H1 (cell line): ENCODE data around the gene FOXL2. TPM values are rescaled to one million over a fixed set of nuclear protein-coding genes. Genes with fewer than 3 reads are reported as not detected.

Experiments
- CTCF ChIA-PET: fragments of 300-600 bp; sonication (Branson Sonifier 250); formaldehyde crosslinking; loops from one replicate; lab custom pipeline; 2021; ENCODE audit not compliant: partially characterized antibody; lab: Charles Lee
- POLR2A ChIA-PET: fragments of 300-600 bp; sonication (Branson Sonifier 250); formaldehyde crosslinking; loops from one replicate; lab custom pipeline; 2021; ENCODE audit warnings: inconsistent platforms; ENCODE audit not compliant: partially characterized antibody; lab: Charles Lee
- DNase-seq, 2 experiments: peaks; one replicate each; pipeline versions ENCODE4 v3.0.0 to v3.0.0-alpha.2; 2010 to 2022; ENCODE audit warnings: low spot score in 2 of 2, low read depth in 1 of 2, mixed read lengths in 1 of 2
- FAIRE-seq: peaks from 2 replicates; lab custom pipeline; 2011; peaks lifted over from hg19 to GRCh38; lab: Jason Lieb, UNC
- H2AFZ ChIP-seq: 2 replicates; pipeline ENCODE4 v1.8.1; 2012; ENCODE audit warnings: low read length, inconsistent platforms
- H2AK5ac ChIP-seq: 2 replicates; pipeline ENCODE4 v1.6.1; 2013; ENCODE audit warnings: low read depth, low read length
- H2BK120ac ChIP-seq: replicated peaks from 2 replicates; pipeline ENCODE3; 2013; ENCODE audit warnings: low read depth, low read length, inconsistent platforms
- H2BK12ac ChIP-seq: 2 replicates; pipeline ENCODE4 v1.6.1; 2013; ENCODE audit warnings: low read depth, low read length
- H2BK15ac ChIP-seq: 2 replicates; pipeline ENCODE4 v1.6.1; 2013; ENCODE audit warnings: low read length
- H2BK20ac ChIP-seq: 2 replicates; pipeline ENCODE4 v1.6.1; 2013; ENCODE audit warnings: low read length
- H2BK5ac ChIP-seq: 2 replicates; pipeline ENCODE4 v1.6.1; 2013; ENCODE audit warnings: low read depth, low read length
- H3K14ac ChIP-seq: 2 replicates; pipeline ENCODE4 v1.6.1; 2013; ENCODE audit warnings: inconsistent platforms; ENCODE audit not compliant: insufficient read length
- H3K18ac ChIP-seq: 2 replicates; pipeline ENCODE4 v1.6.1; 2013; ENCODE audit warnings: low read length; ENCODE audit errors: extremely low read depth
- H3K23ac ChIP-seq: 2 replicates; pipeline ENCODE4 v1.6.1; 2013; ENCODE audit warnings: inconsistent platforms; ENCODE audit not compliant: insufficient read length
- H3K23me2 ChIP-seq: 2 replicates; pipeline ENCODE4 v1.6.1; 2013; ENCODE audit warnings: low read depth, low read length
- H3K27ac ChIP-seq: 2 replicates; pipeline ENCODE4 v1.6.1; 2011; ENCODE audit warnings: low read depth, low read length, inconsistent platforms
- H3K27me3 ChIP-seq, 4 experiments: replicated peaks in 1 of 4; 1 replicate in 1 of 4; 2 replicates in 3 of 4; pipeline versions ENCODE4 v1.6.1 to v1.8.1; 2011 to 2013; ENCODE audit warnings: low read length in 3 of 4, mild to moderate bottlenecking in 3 of 4, inconsistent platforms in 2 of 4, mixed read lengths in 2 of 4, moderate library complexity in 1 of 4; ENCODE audit not compliant: control insufficient read depth in 3 of 4, insufficient read depth in 3 of 4; ENCODE audit errors: extremely low read depth in 1 of 4
- H3K36me3 ChIP-seq, 4 experiments: 2 replicates each; pipeline versions ENCODE4 v1.6.1 to v1.8.1; 2011 to 2013; ENCODE audit warnings: mild to moderate bottlenecking in 4 of 4, low read length in 3 of 4, moderate library complexity in 2 of 4, control low read depth in 1 of 4, inconsistent platforms in 1 of 4; ENCODE audit not compliant: insufficient read depth in 4 of 4, control insufficient read depth in 2 of 4
- H3K4ac ChIP-seq: replicated peaks from 2 replicates; pipeline ENCODE3; 2013; ENCODE audit warnings: low read length, low read depth, mixed read lengths, inconsistent platforms; ENCODE audit not compliant: insufficient read length
- H3K4me1 ChIP-seq, 4 experiments: replicated peaks in 1 of 4; 1 replicate in 1 of 4; 2 replicates in 3 of 4; pipeline versions ENCODE4 v1.6.1 to v1.8.1; 2011 to 2013; ENCODE audit warnings: low read length in 3 of 4, inconsistent platforms in 2 of 4, mixed read lengths in 1 of 4; ENCODE audit not compliant: insufficient read depth in 4 of 4, control insufficient read depth in 3 of 4
- H3K4me2 ChIP-seq, 2 experiments: 2 replicates each; pipeline versions ENCODE4 v1.6.1 to v1.8.1; 2011 to 2013; ENCODE audit warnings: low read depth in 2 of 2, low read length in 2 of 2, control low read depth in 1 of 2, inconsistent platforms in 1 of 2, mild to moderate bottlenecking in 1 of 2; ENCODE audit not compliant: insufficient read depth in 1 of 2
- H3K4me3 ChIP-seq, 4 experiments: fragments of 200-600, 300-600 bp in 1 of 4; sonication (generic), shearing (Covaris generic), sonication (Bioruptor Twin) in 1 of 4; 2 replicates each; pipeline versions ENCODE4 v1.5.1 to v1.8.1; 2011 to 2016; ENCODE audit warnings: low read length in 4 of 4, low read depth in 3 of 4, control low read depth in 2 of 4, inconsistent platforms in 2 of 4, mild to moderate bottlenecking in 2 of 4, mixed read lengths in 1 of 4, moderate library complexity in 1 of 4; ENCODE audit not compliant: insufficient read depth in 2 of 4; ENCODE audit errors: extremely low read depth in 1 of 4
- H3K56ac ChIP-seq: replicated peaks from 2 replicates; pipeline ENCODE3; 2013; ENCODE audit warnings: low read depth, mild to moderate bottlenecking, mixed read lengths, low read length, inconsistent platforms; ENCODE audit not compliant: insufficient read length
- H3K79me1 ChIP-seq: 2 replicates; pipeline ENCODE4 v1.6.1; 2013; ENCODE audit warnings: low read depth, low read length, control low read depth
- H3K79me2 ChIP-seq, 2 experiments: 2 replicates each; pipeline versions ENCODE4 v1.6.1 to v1.8.1; 2012 to 2013; ENCODE audit warnings: low read length in 2 of 2, mild to moderate bottlenecking in 2 of 2, inconsistent platforms in 1 of 2; ENCODE audit not compliant: insufficient read depth in 2 of 2, control insufficient read depth in 1 of 2
- H3K9ac ChIP-seq, 4 experiments: replicated peaks in 1 of 4; 1 replicate in 1 of 4; 2 replicates in 3 of 4; pipeline versions ENCODE4 v1.6.1 to v1.8.1; 2011 to 2013; ENCODE audit warnings: low read depth in 3 of 4, low read length in 3 of 4, control low read depth in 2 of 4, mild to moderate bottlenecking in 2 of 4, moderate library complexity in 2 of 4, inconsistent platforms in 1 of 4; ENCODE audit errors: extremely low read depth in 1 of 4
- H3K9me3 ChIP-seq, 2 experiments: 2 replicates each; pipeline versions ENCODE4 v1.6.1 to v1.8.1; 2012 to 2013; ENCODE audit warnings: mild to moderate bottlenecking in 2 of 2, moderate library complexity in 2 of 2, control low read depth in 1 of 2, inconsistent platforms in 1 of 2, low read depth in 1 of 2, low read length in 1 of 2, mixed read lengths in 1 of 2; ENCODE audit not compliant: insufficient read depth in 2 of 2
- H4K20me1 ChIP-seq, 2 experiments: replicated peaks in 1 of 2; 2 replicates each; pipeline versions ENCODE3 to v1.8.1; 2011 to 2013; ENCODE audit warnings: inconsistent platforms in 2 of 2, low read length in 2 of 2, mild to moderate bottlenecking in 1 of 2; ENCODE audit not compliant: insufficient read depth in 2 of 2, control insufficient read depth in 1 of 2
- H4K5ac ChIP-seq: 2 replicates; pipeline ENCODE4 v1.6.1; 2013; ENCODE audit warnings: low read length, low read depth, mixed read lengths, inconsistent platforms; ENCODE audit not compliant: insufficient read length
- H4K8ac ChIP-seq: 2 replicates; pipeline ENCODE4 v1.8.0; 2013; ENCODE audit warnings: mild to moderate bottlenecking, moderate library complexity, low read length, inconsistent platforms; ENCODE audit not compliant: insufficient read depth; ENCODE audit errors: extremely low read depth
- H4K91ac ChIP-seq: replicated peaks from 2 replicates; pipeline ENCODE3; 2013; ENCODE audit warnings: low read length, mixed read lengths, inconsistent platforms; ENCODE audit not compliant: insufficient read length
- BCL11A ChIP-seq, 2 experiments: IDR thresholded peaks; one replicate each; pipeline ENCODE4 v1.6.1; 2011; ENCODE audit warnings: low read depth in 2 of 2, low read length in 2 of 2, mild to moderate bottlenecking in 2 of 2
- E2F6 ChIP-seq: IDR thresholded peaks from 2 replicates; pipeline ENCODE4 v1.6.1; 2012; ENCODE audit warnings: inconsistent platforms
- EGR1 ChIP-seq: IDR thresholded peaks from 2 replicates; pipeline ENCODE4 v1.6.1; 2011; ENCODE audit warnings: low read depth, low read length, borderline replicate concordance
- HDAC2 ChIP-seq, 2 experiments: fragments of 300-600 bp in 1 of 2; sonication (generic) in 1 of 2; IDR thresholded peaks; 2 replicates each; pipeline ENCODE4 v1.6.1; 2011 to 2012; ENCODE audit warnings: low read depth in 2 of 2, low read length in 2 of 2, mild to moderate bottlenecking in 2 of 2, moderate library complexity in 2 of 2, borderline replicate concordance in 1 of 2, inconsistent platforms in 1 of 2
- KDM4A ChIP-seq: IDR thresholded peaks from one replicate; pipeline ENCODE4 v1.7.1; 2012; ENCODE audit warnings: low read depth, mild to moderate bottlenecking, moderate library complexity, low read length, inconsistent platforms; ENCODE audit not compliant: severe bottlenecking
- MAX ChIP-seq: IDR thresholded peaks from 2 replicates; pipeline ENCODE4 v1.6.1; 2012; ENCODE audit warnings: inconsistent platforms
- NANOG ChIP-seq: IDR thresholded peaks from 2 replicates; pipeline ENCODE4 v1.6.1; 2011; ENCODE audit warnings: low read length, low read depth, mild to moderate bottlenecking, inconsistent platforms; ENCODE audit not compliant: insufficient read depth, poor library complexity, severe bottlenecking
- NRF1 ChIP-seq: IDR thresholded peaks from 2 replicates; pipeline ENCODE4 v1.6.1; 2011; ENCODE audit warnings: mild to moderate bottlenecking, low read depth, low read length, improper control_type of control experiment
- POLR2A ChIP-seq, 2 experiments: IDR thresholded peaks; 1 replicate in 1 of 2; 2 replicates in 1 of 2; pipeline ENCODE4 v1.6.1; 2011; ENCODE audit warnings: low read depth in 2 of 2, low read length in 2 of 2, mild to moderate bottlenecking in 2 of 2; ENCODE audit errors: control extremely low read depth in 1 of 2
- RFX5 ChIP-seq: IDR thresholded peaks from 2 replicates; pipeline ENCODE4 v1.6.1; 2011; ENCODE audit warnings: low read depth, low read length, improper control_type of control experiment, borderline replicate concordance
- SRF ChIP-seq: IDR thresholded peaks from 2 replicates; pipeline ENCODE4 v1.6.1; 2011; ENCODE audit warnings: mild to moderate bottlenecking, low read depth, low read length, moderate library complexity
- TAF7 ChIP-seq: optimal IDR thresholded peaks from 2 replicates; pipeline ENCODE3; 2011; ENCODE audit warnings: low read depth, mild to moderate bottlenecking, inconsistent platforms, low read length, moderate library complexity, borderline replicate concordance
- TBP ChIP-seq: IDR thresholded peaks from 2 replicates; pipeline ENCODE4 v1.6.1; 2011; ENCODE audit warnings: low read depth, low read length, improper control_type of control experiment
- TCF12 ChIP-seq: IDR thresholded peaks from 2 replicates; pipeline ENCODE4 v1.6.1; 2011; ENCODE audit warnings: low read depth, mild to moderate bottlenecking, low read length
- polyA plus RNA-seq, 7 experiments: library from polyadenylated mRNA; depleted of rRNA in 3 of 7; stranded (reverse) in 5 of 7; unstranded in 2 of 7; fragments of >200 nt in 5 of 7; fragments of 200-250 nt in 2 of 7; gene quantifications; 1 replicate in 5 of 7; 2 replicates in 1 of 7; 4 replicates in 1 of 7; pipeline versions ENCODE4 v1.2.1 to v1.2.3, GENCODE V29; 2011 to 2013; ENCODE audit warnings: missing spikeins in 2 of 7, mixed read lengths in 2 of 7
- total RNA-seq: library from RNA; stranded (reverse); fragmentation: NEBNext Ultra II Directional; extraction: Animal tissue kit (Norgen Biotek cat#: 25700); gene quantifications from 2 replicates; pipeline ENCODE4 v1.2.1, GENCODE V29; 2021

FOXL2 gene
- total and polyA plus RNA-seq, 2 of the 8 experiments (the other 6 are each of a cell fraction or from before 2014, with no cell fraction given): 0.59 to 2.4 TPM

- H3K4ac ChIP-seq: no peak overlapping the region
- no peak overlapping the region for H3K23ac ChIP-seq
- H3K9me3 ChIP-seq: peaks cover 0 to 7% of the 10 kb centered on the region in 2 experiments; a peak in 2 of 4 replicates
- H3K9ac ChIP-seq: no peak overlapping the region
- H2BK5ac ChIP-seq: no peak overlapping the region
- no peak overlapping the region for H3K27ac ChIP-seq
- no peaks in the 10 kb centered on the region; a peak in 1 of 7 replicates for H3K4me1 ChIP-seq
- ChIA-PET POLR2A (no interaction called here), CTCF (interaction anchor here (0.6 to 0.9 kb wide), 4 partner anchors 25 to 138 kb away, joined by 3 to 6 read pairs (median 3); no protein-coding TSS in a partner anchor)
- H3K18ac ChIP-seq: no peak overlapping the region
- no peak overlapping the region for H4K91ac ChIP-seq
- H4K5ac ChIP-seq: no peak overlapping the region
- H3K27me3 ChIP-seq: peaks cover 2 to 9% (median 7%) of the 10 kb centered on the region in 4 experiments
- no peaks in the 10 kb centered on the region for H3K79me1 ChIP-seq
- FAIRE-seq (no peak), DNase-seq (no peak)
- no peak overlapping the region for H3K4me3 ChIP-seq
- no peak overlapping the region for H3K4me2 ChIP-seq
- no peak overlapping the region for H3K14ac ChIP-seq
- no peak overlapping the region for H2AFZ ChIP-seq
- no peak overlapping the region for H3K56ac ChIP-seq
- TF ChIP-seq BCL11A (IDR thresholded peaks at IDR 0.05; ENCODE audit: low read depth in 2 of 2, low read length in 2 of 2) (no peak), HDAC2 (IDR thresholded peaks at IDR 0.05; ENCODE audit: borderline replicate concordance in 1 of 2, low read depth in 2 of 2, low read length in 2 of 2) (no peak), MAX (no peak), E2F6 (no peak), POLR2A (IDR thresholded peaks at IDR 0.05; ENCODE audit: control extremely low read depth in 1 of 2, low read depth in 2 of 2, low read length in 2 of 2) (no peak), TAF7 (no peak), KDM4A (no peak), RFX5 (no peak), TBP (no peak), EGR1 (no peak), NRF1 (no peak), TCF12 (no peak), SRF (no peak), NANOG (no peak)
- no peak overlapping the region for H2BK120ac ChIP-seq
- no peak overlapping the region for H2AK5ac ChIP-seq
- H4K8ac ChIP-seq: no peak overlapping the region
- no peak overlapping the region for H2BK20ac ChIP-seq
- no peak overlapping the region for H2BK12ac ChIP-seq
- no peaks in the 10 kb centered on the region for H4K20me1 ChIP-seq
- no peak overlapping the region for H2BK15ac ChIP-seq
- H3K79me2 ChIP-seq: no peaks in the 10 kb centered on the region
- H3K23me2 ChIP-seq: no peaks in the 10 kb centered on the region
- no peaks in the 10 kb centered on the region for H3K36me3 ChIP-seq
These were observed 18.0 kb upstream of the FOXL2 start for GRCh38 chr3:138964923-138965322.
